Spleen (tissue), 7 donors: ENCODE results near the gene HADH.

Source experiments
- POLR2A ChIP-seq, 3 donors: fragments of 450-650 bp; IDR thresholded peaks; one replicate each; pipeline ENCODE4 v1.5.1; 2017; ENCODE audit warnings: antibody characterized with exemption in 3 of 3, mild to moderate bottlenecking in 1 of 3
- POLR2AphosphoS5 ChIP-seq, 3 donors: sonication (generic); formaldehyde crosslinking; IDR thresholded peaks; one replicate each; pipeline ENCODE4 v1.5.1; 2017; ENCODE audit warnings: antibody characterized with exemption in 3 of 3
- TF ChIP-seq, protein P1 (sequence below), 11 experiments: fragments of 200-600 bp in 7 of 11; fragments of 450-650 bp in 4 of 11; sonication (generic) in 4 of 11; IDR thresholded peaks in 8 of 11; conservative IDR thresholded peaks in 3 of 11; 1 replicate in 7 of 11; 2 replicates in 4 of 11; pipeline versions ENCODE4 v1.4.0 to v1.8.0; 2016 to 2021; ENCODE audit warnings: antibody characterized with exemption in 11 of 11, inconsistent platforms in 4 of 11, mild to moderate bottlenecking in 1 of 11
- donor health status: DM: no; HTN: no; CAD: no; lungs with moderate emphysema.
- donor health status: DM: no; HTN: no; CAD: no.
- donor health status: DM: no; HTN: no; CAD: no.

DNA sequence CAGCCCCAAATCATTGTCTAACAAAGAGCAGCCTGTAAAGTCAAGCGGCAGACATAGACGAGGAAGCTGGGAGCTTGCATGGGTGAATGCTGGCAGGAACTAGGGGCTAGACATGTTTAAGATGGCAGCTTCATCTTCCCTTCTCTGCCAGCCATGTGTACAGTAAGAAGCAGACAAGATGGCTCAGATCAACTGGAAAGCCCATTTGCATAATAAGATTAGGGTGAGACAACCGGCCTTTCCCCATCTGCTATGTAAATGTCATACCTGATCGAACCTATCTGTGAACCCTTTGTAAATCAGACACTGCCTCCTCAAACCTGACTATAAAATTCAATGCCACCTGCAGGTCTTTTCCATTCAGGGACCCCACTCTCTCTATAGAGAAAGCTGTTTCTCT is 22.8 kb upstream of the HADH start:
- no peak for TF ChIP-seq POLR2A (IDR thresholded peaks at IDR 0.05)
- TF ChIP-seq, protein P1, sequence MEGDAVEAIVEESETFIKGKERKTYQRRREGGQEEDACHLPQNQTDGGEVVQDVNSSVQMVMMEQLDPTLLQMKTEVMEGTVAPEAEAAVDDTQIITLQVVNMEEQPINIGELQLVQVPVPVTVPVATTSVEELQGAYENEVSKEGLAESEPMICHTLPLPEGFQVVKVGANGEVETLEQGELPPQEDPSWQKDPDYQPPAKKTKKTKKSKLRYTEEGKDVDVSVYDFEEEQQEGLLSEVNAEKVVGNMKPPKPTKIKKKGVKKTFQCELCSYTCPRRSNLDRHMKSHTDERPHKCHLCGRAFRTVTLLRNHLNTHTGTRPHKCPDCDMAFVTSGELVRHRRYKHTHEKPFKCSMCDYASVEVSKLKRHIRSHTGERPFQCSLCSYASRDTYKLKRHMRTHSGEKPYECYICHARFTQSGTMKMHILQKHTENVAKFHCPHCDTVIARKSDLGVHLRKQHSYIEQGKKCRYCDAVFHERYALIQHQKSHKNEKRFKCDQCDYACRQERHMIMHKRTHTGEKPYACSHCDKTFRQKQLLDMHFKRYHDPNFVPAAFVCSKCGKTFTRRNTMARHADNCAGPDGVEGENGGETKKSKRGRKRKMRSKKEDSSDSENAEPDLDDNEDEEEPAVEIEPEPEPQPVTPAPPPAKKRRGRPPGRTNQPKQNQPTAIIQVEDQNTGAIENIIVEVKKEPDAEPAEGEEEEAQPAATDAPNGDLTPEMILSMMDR (IDR thresholded peaks at IDR 0.05 in 8 of 11, conservative IDR thresholded peaks at IDR 0.05 in 3 of 11) = no peak
- no peak for TF ChIP-seq POLR2AphosphoS5 (IDR thresholded peaks at IDR 0.05)
